Measurements from ENCODE around the gene ASB6.

- no peak for TF ChIP-seq CTCF (IDR thresholded peaks at IDR 0.05)
- TF ChIP-seq EP300 (IDR thresholded peaks at IDR 0.05) = no peak
Observed at GRCh38 chr9:129586245-129586644, 55.7 kb downstream of the ASB6 start.

Data from sigmoid colon (tissue), 4 donors.